ENCODE results near the gene MGMT.

Gene MGMT

GRCh38 chr10:129544205-129545202 is 77.5 kb downstream of the MGMT start:
- no peak for DNase-seq (ENCODE audit: low spot score)

- DNase-seq (ENCODE audit: low spot score), result no peak
Measured at GRCh38 chr10:129545261-129545660, 78.2 kb downstream of the MGMT start.

- DNase-seq (ENCODE audit: low spot score), result no peak
Measured at GRCh38 chr10:129546106-129546505, 79.1 kb downstream of the MGMT start.

GRCh38 chr10:129547608-129548007 is 80.6 kb downstream of the MGMT start:
- DNase-seq (ENCODE audit: low spot score), result no peak

GRCh38 chr10:129548600-129548999 is 81.6 kb downstream of the MGMT start:
- DNase-seq (ENCODE audit: low spot score), result no peak

GRCh38 chr10:129550076-129550475 is 83.0 kb downstream of the MGMT start:
- DNase-seq (ENCODE audit: low spot score), result no peak

- no peak for DNase-seq (ENCODE audit: low spot score)
Measured at GRCh38 chr10:129550658-129551057, 83.6 kb downstream of the MGMT start.

- no peak for DNase-seq (ENCODE audit: low spot score)
Measured at GRCh38 chr10:129552119-129552518, 85.1 kb downstream of the MGMT start.

- DNase-seq (ENCODE audit: low spot score), result no peak
Measured at GRCh38 chr10:129553928-129554327, 86.9 kb downstream of the MGMT start.

GRCh38 chr10:129556316-129556715 is 89.3 kb downstream of the MGMT start:
- no peak for DNase-seq (ENCODE audit: low spot score)

- no peak for DNase-seq (ENCODE audit: low spot score)
Measured at GRCh38 chr10:129560361-129560760, 93.3 kb downstream of the MGMT start.

GRCh38 chr10:129562487-129562886 is 95.4 kb downstream of the MGMT start:
- no peak for DNase-seq (ENCODE audit: low spot score)

GRCh38 chr10:129564923-129565322 is 97.9 kb downstream of the MGMT start:
- no peak for DNase-seq (ENCODE audit: low spot score)

GRCh38 chr10:129568583-129569344 is 101.7 kb downstream of the MGMT start:
- DNase-seq (ENCODE audit: low spot score), result no peak

- no peak for DNase-seq (ENCODE audit: low spot score)
Measured at GRCh38 chr10:129570185-129570584, 103.1 kb downstream of the MGMT start.

- DNase-seq (ENCODE audit: low spot score), result no peak
Measured at GRCh38 chr10:129579228-129579627, 112.2 kb downstream of the MGMT start.

GRCh38 chr10:129580010-129580409 is 113.0 kb downstream of the MGMT start:
- DNase-seq (ENCODE audit: low spot score), result no peak

- no peak for DNase-seq (ENCODE audit: low spot score)
Measured at GRCh38 chr10:129580901-129581300, 113.9 kb downstream of the MGMT start.

- no peak for DNase-seq (ENCODE audit: low spot score)
Measured at GRCh38 chr10:129581827-129582411, 114.9 kb downstream of the MGMT start.

GRCh38 chr10:129583831-129584230 is 116.8 kb downstream of the MGMT start:
- DNase-seq (ENCODE audit: low spot score), result no peak

- DNase-seq (ENCODE audit: low spot score), result no peak
Measured at GRCh38 chr10:129586898-129587443, 119.9 kb downstream of the MGMT start.

- no peak for DNase-seq (ENCODE audit: low spot score)
Measured at GRCh38 chr10:129589546-129589945, 122.5 kb downstream of the MGMT start.
